ENCODE data around the gene GLDN. TPM values are rescaled to one million over a fixed set of nuclear protein-coding genes. Genes with fewer than 3 reads are reported as not detected.

GLDN gene
- total RNA-seq, 4 donors from 2014 or later: 4.2 to 6.0 (median 4.7) TPM

DNA sequence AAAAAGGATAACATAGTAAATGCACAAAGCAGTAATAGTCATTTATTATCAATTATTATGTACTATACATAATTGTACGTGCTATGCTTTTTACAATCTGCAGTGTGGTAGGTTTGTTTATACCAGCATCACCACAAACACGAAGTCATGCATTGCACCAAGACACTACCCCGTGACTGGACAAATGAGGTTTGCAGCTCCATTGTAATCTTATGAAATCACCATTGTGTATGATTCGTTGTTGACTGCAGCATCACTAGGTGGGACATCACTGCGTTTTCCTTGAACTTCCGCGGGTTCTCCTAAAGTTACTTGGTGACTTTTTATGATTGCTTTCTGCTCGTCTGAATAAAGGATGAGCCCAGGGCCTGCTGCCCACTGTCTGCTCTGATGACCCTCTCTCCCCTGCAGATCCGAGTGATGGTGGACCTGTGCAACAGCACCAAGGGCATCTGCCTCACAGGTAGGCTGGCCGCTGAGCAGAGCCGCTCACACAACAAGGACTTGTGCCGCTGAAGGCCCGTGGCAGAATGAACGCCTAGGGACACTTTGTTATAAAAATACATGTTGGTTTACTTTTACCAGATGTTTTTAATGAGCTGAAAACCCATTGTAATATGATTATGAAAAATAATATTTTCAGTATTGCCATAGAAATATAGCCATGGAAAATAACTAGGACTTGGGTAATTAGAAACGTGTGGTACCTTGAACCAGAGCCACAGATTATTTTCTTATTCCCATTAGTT is 35.8 kb downstream of the GLDN start:
- TF ChIP-seq, protein P1, sequence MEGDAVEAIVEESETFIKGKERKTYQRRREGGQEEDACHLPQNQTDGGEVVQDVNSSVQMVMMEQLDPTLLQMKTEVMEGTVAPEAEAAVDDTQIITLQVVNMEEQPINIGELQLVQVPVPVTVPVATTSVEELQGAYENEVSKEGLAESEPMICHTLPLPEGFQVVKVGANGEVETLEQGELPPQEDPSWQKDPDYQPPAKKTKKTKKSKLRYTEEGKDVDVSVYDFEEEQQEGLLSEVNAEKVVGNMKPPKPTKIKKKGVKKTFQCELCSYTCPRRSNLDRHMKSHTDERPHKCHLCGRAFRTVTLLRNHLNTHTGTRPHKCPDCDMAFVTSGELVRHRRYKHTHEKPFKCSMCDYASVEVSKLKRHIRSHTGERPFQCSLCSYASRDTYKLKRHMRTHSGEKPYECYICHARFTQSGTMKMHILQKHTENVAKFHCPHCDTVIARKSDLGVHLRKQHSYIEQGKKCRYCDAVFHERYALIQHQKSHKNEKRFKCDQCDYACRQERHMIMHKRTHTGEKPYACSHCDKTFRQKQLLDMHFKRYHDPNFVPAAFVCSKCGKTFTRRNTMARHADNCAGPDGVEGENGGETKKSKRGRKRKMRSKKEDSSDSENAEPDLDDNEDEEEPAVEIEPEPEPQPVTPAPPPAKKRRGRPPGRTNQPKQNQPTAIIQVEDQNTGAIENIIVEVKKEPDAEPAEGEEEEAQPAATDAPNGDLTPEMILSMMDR (IDR thresholded peaks at IDR 0.05): no peak
- TF ChIP-seq POLR2A (IDR thresholded peaks at IDR 0.05): no peak
- TF ChIP-seq EP300 (IDR thresholded peaks at IDR 0.05): no peak
- TF ChIP-seq POLR2AphosphoS5 (IDR thresholded peaks at IDR 0.05): no peak

DNA sequence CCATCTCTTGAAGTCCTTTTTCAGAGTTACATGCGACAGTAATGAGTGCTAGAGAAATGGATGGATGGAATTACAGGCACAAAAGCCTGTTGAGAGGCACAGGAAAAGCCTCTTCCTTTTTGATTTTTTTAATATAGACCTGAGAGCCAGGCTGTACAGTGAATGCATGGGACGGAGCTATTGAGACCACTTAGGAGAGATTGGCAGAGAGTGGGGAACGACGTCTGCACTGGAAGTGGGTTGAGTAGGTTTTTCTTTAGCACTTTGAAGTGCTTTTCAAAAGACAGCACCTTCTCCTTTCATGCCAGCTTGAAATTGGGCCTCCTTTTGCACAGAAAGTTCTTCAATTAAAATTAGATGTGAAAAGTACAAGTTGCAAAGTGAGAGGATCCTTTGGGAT is 37.0 kb downstream of the GLDN start:
- Histone ChIP-seq H3K4me1 (peaks cover 33% of the 10 kb centered on the region), H3K27ac (peak overlapping the region; percentile 88)
- WGBS: 73% methylated on average over 4 of the region's 4 CpGs

More for the DNA sequence above, 35.8 kb downstream of the GLDN start:
- Histone ChIP-seq H3K4me1 (peaks cover 33% of the 10 kb centered on the region), H3K9me3 (no peaks in the 10 kb centered on the region), H3K27ac (peak overlapping the region; percentile 88), H3K4me3 (no peak overlapping the region), H3K27me3 (no peaks in the 10 kb centered on the region), H3K36me3 (no peaks in the 10 kb centered on the region)
- peak in 1 of 2 donors; percentile 82 for DNase-seq (ENCODE audit: low spot score in 2 of 2)
- 68% methylated on average over 15 of the region's 15 CpGs for WGBS

DNA sequence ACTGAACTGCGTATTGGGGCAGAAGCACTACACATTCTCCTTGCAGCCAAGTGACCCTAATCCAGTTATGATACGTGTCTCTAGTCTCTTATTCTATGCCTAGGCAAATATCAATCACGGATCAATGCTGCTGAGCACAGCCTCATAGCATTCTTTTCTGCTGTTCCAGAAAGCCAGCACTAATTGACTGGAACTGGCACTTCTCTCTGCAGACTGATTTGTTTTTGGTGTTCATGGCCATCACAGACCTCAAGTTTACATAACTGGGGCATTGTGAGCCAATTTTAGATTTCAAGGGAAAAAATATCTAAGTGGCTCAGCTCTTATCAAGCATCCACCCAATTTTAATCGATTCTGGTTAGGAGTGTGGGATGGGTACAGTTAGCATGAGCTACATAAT is 37.9 kb downstream of the GLDN start:
- no peak for DNase-seq (ENCODE audit: low spot score in 2 of 2)
- no peaks in the 10 kb centered on the region for H3K9me3 ChIP-seq
- 71% methylated on average over 4 of the region's 4 CpGs for WGBS
- no peak overlapping the region for H3K27ac ChIP-seq
- TF ChIP-seq POLR2AphosphoS5 (IDR thresholded peaks at IDR 0.05) (no peak), EP300 (IDR thresholded peaks at IDR 0.05) (no peak), POLR2A (IDR thresholded peaks at IDR 0.05) (no peak)
- TF ChIP-seq, protein P1 (IDR thresholded peaks at IDR 0.05): no peak
- H3K27me3 ChIP-seq: peaks cover 4% of the 10 kb centered on the region
- H3K36me3 ChIP-seq: no peaks in the 10 kb centered on the region
- H3K4me3 ChIP-seq: no peak overlapping the region
- H3K4me1 ChIP-seq: peaks cover 33% of the 10 kb centered on the region

More for the DNA sequence above, 37.0 kb downstream of the GLDN start:
- TF ChIP-seq, protein P1 (IDR thresholded peaks at IDR 0.05): no peak
- TF ChIP-seq POLR2A (IDR thresholded peaks at IDR 0.05) (no peak), POLR2AphosphoS5 (IDR thresholded peaks at IDR 0.05) (no peak)
- no peak for DNase-seq (ENCODE audit: low spot score in 2 of 2)
- Histone ChIP-seq H3K36me3 (no peaks in the 10 kb centered on the region), H3K27me3 (no peaks in the 10 kb centered on the region), H3K4me3 (no peak overlapping the region), H3K9me3 (no peaks in the 10 kb centered on the region)

DNA sequence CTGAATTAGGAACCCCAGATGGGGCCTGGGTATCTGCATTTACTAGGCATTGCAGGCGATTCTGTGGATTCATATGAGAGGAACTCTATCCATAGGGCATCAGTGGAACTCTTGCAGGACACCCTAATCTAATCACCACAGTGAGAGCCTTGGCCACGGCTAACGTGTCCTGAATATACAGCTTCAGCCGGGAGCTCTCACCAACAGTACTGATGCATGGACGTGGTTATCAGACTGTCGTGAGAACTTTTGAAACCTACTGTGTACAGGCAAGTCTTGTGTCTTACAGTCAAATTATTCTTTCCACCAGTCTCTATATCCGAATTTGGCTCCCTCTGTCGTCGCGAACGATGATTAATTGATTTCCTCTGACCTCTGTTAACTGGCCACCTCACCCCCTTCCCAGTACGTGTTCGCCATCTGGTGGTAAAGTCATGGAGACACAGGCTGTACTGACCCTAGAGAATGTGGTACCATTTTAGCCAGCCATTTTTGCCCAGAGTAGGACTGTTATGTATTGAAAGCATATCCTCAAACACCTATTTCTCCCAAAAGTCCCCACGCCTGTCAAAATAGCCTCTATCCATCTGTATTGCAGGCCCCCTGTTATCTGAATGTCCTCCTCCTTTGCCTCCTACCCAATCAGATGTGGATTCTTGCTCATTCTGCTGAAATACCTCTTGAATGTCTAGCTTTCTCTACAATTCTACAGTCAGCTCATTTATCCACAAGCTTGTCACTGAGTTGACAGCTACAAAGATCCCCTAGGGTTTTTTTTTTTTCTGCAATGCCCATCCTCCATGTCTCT is 39.7 kb downstream of the GLDN start:
- 33% methylated on average over 14 of the region's 14 CpGs for WGBS
- no peak overlapping the region for H3K4me3 ChIP-seq
- H3K4me1 ChIP-seq: peaks cover 33% of the 10 kb centered on the region
- peaks cover 4% of the 10 kb centered on the region for H3K27me3 ChIP-seq
- no peak overlapping the region for H3K27ac ChIP-seq
- peak in 1 of 2 donors; percentile 74 for DNase-seq (ENCODE audit: low spot score in 2 of 2)
- H3K9me3 ChIP-seq: no peaks in the 10 kb centered on the region
- TF ChIP-seq, protein P1 (IDR thresholded peaks at IDR 0.05): peak; percentile 74 to 92
- TF ChIP-seq POLR2A (IDR thresholded peaks at IDR 0.05) (no peak), POLR2AphosphoS5 (IDR thresholded peaks at IDR 0.05) (peak in 1 of 3 donors; percentile 29)
- H3K36me3 ChIP-seq: no peaks in the 10 kb centered on the region

DNA sequence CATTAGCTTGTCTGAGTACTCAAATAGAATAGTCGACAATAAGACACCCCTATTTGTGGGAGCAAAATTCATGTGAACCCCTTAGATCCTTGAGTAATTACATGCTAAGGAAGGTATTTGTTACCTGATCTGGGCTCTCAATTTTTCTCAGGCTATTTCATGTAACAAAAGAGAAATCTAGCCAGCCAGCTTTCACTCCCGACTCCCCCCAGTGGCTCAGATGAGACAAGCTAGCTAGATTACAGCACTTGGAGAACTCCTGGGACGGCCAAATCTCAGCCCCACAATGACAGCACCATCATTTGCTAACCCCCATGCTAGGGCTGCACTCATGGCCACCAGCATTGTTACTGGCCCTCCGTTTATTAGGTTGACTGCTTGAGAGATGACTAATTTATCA is 41.3 kb downstream of the GLDN start:
- Histone ChIP-seq H3K9me3 (no peaks in the 10 kb centered on the region), H3K36me3 (no peaks in the 10 kb centered on the region), H3K4me1 (peaks cover 26% of the 10 kb centered on the region), H3K27ac (no peak overlapping the region), H3K27me3 (peaks cover 4% of the 10 kb centered on the region), H3K4me3 (no peak overlapping the region)
- WGBS: 28% methylated on average over 4 of the region's 4 CpGs
- no peak for DNase-seq (ENCODE audit: low spot score in 2 of 2)
- TF ChIP-seq POLR2AphosphoS5 (IDR thresholded peaks at IDR 0.05) (no peak), EP300 (IDR thresholded peaks at IDR 0.05) (no peak)
- TF ChIP-seq, protein P1 (IDR thresholded peaks at IDR 0.05): peak in 1 of 2 donors; percentile 22
